Peyer's patch (tissue), 4 donors: Measurements from ENCODE around the gene PTPN11.

Source experiments
- POLR2A ChIP-seq, 2 donors: fragments of 450-650 bp; IDR thresholded peaks; one replicate each; pipeline ENCODE4 v1.5.1; 2017; ENCODE audit warnings: antibody characterized with exemption in 2 of 2, mild to moderate bottlenecking in 2 of 2, moderate library complexity in 2 of 2
- TF ChIP-seq, protein P1 (sequence below), 6 experiments: fragments of 450-650 bp in 4 of 6; fragments of 200-600 bp in 2 of 6; sonication (generic) in 1 of 6; IDR thresholded peaks; one replicate each; pipeline ENCODE4 v1.5.1; 2017 to 2019; ENCODE audit warnings: antibody characterized with exemption in 6 of 6, mild to moderate bottlenecking in 3 of 6, moderate library complexity in 1 of 6

DNA sequence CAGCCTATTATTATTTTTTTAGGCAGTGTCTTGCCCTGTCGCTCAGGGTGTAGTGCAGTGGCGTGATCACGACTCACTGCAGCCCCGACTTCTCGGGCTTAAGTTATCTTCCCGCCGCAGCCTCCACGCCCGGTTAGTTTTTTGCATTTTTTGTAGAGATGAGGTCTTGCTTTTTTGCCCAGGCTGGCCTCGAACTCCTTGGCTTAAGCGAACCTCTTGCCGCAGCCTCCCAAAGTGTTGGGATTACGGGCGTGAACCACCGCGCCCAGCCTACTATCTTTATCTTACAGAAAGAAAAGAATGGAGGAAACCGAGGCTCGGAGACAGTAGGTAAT lies 507 bp upstream of the PTPN11 start:
- TF ChIP-seq, protein P1, sequence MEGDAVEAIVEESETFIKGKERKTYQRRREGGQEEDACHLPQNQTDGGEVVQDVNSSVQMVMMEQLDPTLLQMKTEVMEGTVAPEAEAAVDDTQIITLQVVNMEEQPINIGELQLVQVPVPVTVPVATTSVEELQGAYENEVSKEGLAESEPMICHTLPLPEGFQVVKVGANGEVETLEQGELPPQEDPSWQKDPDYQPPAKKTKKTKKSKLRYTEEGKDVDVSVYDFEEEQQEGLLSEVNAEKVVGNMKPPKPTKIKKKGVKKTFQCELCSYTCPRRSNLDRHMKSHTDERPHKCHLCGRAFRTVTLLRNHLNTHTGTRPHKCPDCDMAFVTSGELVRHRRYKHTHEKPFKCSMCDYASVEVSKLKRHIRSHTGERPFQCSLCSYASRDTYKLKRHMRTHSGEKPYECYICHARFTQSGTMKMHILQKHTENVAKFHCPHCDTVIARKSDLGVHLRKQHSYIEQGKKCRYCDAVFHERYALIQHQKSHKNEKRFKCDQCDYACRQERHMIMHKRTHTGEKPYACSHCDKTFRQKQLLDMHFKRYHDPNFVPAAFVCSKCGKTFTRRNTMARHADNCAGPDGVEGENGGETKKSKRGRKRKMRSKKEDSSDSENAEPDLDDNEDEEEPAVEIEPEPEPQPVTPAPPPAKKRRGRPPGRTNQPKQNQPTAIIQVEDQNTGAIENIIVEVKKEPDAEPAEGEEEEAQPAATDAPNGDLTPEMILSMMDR (IDR thresholded peaks at IDR 0.05): no peak
- TF ChIP-seq POLR2A (IDR thresholded peaks at IDR 0.05): no peak
